ENCODE data around the gene COL25A1. TPM values are rescaled to one million over a fixed set of nuclear protein-coding genes. Genes with fewer than 3 reads are reported as not detected.
A peak's percentile ranks its signal among the peaks of the same experiment; 100 is the strongest.

COL25A1 gene
- total RNA-seq, 2 donors from 2014 or later, result 0.47 TPM; not detected in 1

GRCh38 chr4:108980455-108981239 lies 321.8 kb downstream of the COL25A1 start:
- DNase-seq (no peak), ATAC-seq (no peak)
- H3K27ac Mint-ChIP-seq, result no peak overlapping the region
- no peaks in the 10 kb centered on the region for H3K4me1 Mint-ChIP-seq
- peaks cover 7% of the 10 kb centered on the region for H3K27me3 Mint-ChIP-seq
- no peaks in the 10 kb centered on the region for H3K9me3 ChIP-seq (ENCODE audit: control insufficient read depth, low read length, poor library complexity, severe bottlenecking)
- H3K36me3 Mint-ChIP-seq (ENCODE audit: low read depth), result peaks cover 3% of the 10 kb centered on the region
- no peak overlapping the region for H3K4me3 Mint-ChIP-seq

DNA sequence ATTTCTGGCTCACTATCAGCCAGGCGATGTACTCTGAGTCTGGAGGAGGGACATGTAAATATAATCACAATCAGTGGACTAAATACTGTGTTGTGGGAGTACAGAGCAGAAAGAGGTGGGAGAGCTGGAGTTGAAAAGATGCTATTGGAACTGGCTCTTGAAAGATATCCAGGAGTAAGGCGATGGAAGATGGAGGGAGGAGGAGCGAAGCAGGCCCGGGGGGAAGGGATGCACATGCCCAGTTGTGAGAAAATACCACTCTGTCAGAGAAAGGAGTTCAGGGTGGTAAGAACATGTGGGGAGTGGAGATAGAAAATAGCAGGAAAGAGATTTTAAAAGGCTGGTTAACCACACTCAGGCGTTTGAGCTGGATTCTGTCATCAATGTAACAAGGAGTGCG lies 322.7 kb downstream of the COL25A1 start:
- Mint-ChIP-seq H3K4me3 (no peak overlapping the region), H3K27ac (no peak overlapping the region), H3K36me3 (ENCODE audit: low read depth) (peaks cover 3% of the 10 kb centered on the region), H3K27me3 (peaks cover 7% of the 10 kb centered on the region), H3K4me1 (no peaks in the 10 kb centered on the region)
- no peak for ATAC-seq
- H3K9me3 ChIP-seq (ENCODE audit: control insufficient read depth, low read length, poor library complexity, severe bottlenecking), result no peaks in the 10 kb centered on the region
- no peak for DNase-seq

DNA sequence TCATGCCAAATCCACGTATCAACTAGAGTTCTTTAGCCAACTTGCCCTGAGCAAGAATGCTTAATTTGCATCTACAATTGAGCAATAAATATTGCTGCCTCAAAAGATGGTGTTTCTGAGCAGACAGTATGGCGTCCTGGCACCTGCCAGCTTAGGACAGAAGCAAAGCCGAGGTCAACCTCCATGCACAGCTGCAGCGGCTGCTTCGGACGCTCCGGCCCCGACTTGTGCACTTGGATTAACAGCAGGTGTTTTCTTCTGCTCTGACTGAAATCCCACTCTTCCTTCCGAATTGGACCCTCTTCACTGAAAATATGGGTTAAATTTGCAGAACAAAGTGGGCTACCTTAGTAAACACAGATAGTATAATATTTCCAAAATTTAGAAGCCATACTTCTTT lies 324.4 kb downstream of the COL25A1 start:
- ATAC-seq (no peak), DNase-seq (no peak)
- Mint-ChIP-seq H3K4me1 (peaks cover 2% of the 10 kb centered on the region), H3K36me3 (ENCODE audit: low read depth) (peaks cover 3% of the 10 kb centered on the region), H3K4me3 (no peak overlapping the region), H3K27me3 (peaks cover 7% of the 10 kb centered on the region), H3K27ac (no peak overlapping the region)
- H3K9me3 ChIP-seq (ENCODE audit: control insufficient read depth, low read length, poor library complexity, severe bottlenecking), result no peaks in the 10 kb centered on the region

DNA sequence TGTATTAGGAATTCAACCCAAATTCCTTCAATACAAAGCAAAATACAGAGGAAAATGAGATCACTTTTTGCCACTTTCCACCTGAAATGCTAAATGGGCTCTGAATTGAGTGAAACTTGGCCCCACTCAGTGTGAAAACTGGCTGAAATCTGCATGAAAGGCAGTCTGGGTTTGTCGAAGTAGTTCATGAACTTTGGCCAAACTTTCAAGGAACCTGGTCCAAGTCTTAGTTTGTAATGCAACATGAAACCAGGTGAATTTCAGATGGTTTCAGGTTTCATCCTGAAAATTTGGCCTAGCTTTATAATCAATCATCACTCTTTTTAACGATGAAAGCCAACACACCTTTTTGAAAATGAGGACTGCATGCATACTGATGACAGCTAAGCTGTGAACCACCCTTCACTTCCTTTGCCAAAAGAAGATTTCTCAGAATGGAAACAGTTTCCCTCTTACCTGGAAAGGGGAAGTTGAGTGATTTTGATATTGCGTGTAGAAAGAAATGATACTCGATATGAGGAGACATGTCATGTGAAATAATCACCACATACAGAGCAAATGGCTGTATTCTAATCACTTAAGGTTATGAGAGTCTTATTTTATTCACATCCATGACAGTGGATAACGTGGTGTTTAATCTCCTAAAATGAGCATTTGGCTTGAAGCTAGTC lies 329.7 kb downstream of the COL25A1 start:
- Mint-ChIP-seq H3K4me3 (peak overlapping the region; percentile 8), H3K4me1 (peaks cover 10% of the 10 kb centered on the region), H3K27ac (peak overlapping the region; percentile 2), H3K27me3 (no peaks in the 10 kb centered on the region), H3K36me3 (ENCODE audit: low read depth) (no peaks in the 10 kb centered on the region)
- ATAC-seq (peak; percentile 27), DNase-seq (no peak)
- H3K9me3 ChIP-seq (ENCODE audit: control insufficient read depth, low read length, poor library complexity, severe bottlenecking), result no peaks in the 10 kb centered on the region

DNA sequence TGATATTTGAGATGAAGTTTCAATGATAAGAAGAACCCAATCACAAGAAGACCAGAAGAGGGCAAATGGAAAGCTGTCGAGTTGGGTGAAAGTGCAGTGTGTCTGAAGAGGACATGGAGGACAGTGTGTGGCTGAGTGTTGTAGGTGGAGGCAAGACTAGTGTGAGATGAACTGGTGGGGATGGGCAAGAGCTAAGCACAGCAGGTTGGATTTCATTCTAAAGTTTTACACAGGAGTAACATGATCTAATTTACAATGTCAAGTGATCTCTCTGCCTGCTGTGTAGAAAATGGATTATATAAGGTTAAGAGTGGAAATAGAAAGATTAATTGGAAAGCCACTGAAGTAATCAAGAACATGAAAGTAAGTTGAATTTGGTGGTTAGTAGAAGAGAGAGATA lies 331.0 kb downstream of the COL25A1 start:
- ATAC-seq (no peak), DNase-seq (no peak)
- peak overlapping the region; percentile 5 for H3K4me3 Mint-ChIP-seq
- no peaks in the 10 kb centered on the region for H3K9me3 ChIP-seq (ENCODE audit: control insufficient read depth, low read length, poor library complexity, severe bottlenecking)
- H3K27ac Mint-ChIP-seq, result peak overlapping the region; percentile 1
- no peaks in the 10 kb centered on the region for H3K36me3 Mint-ChIP-seq (ENCODE audit: low read depth)
- peaks cover 10% of the 10 kb centered on the region for H3K4me1 Mint-ChIP-seq
- H3K27me3 Mint-ChIP-seq, result no peaks in the 10 kb centered on the region

GRCh38 chr4:108965472-108966076 lies 336.9 kb downstream of the COL25A1 start:
- Mint-ChIP-seq H3K27me3 (no peaks in the 10 kb centered on the region), H3K4me3 (no peak overlapping the region), H3K4me1 (no peaks in the 10 kb centered on the region), H3K27ac (no peak overlapping the region), H3K36me3 (ENCODE audit: low read depth) (no peaks in the 10 kb centered on the region)
- DNase-seq (no peak), ATAC-seq (no peak)
- H3K9me3 ChIP-seq (ENCODE audit: control insufficient read depth, low read length, poor library complexity, severe bottlenecking), result no peaks in the 10 kb centered on the region

GRCh38 chr4:108965016-108965415 lies 337.4 kb downstream of the COL25A1 start:
- DNase-seq (no peak), ATAC-seq (no peak)
- no peaks in the 10 kb centered on the region for H3K9me3 ChIP-seq (ENCODE audit: control insufficient read depth, low read length, poor library complexity, severe bottlenecking)
- Mint-ChIP-seq H3K27ac (no peak overlapping the region), H3K36me3 (ENCODE audit: low read depth) (no peaks in the 10 kb centered on the region), H3K4me3 (no peak overlapping the region), H3K4me1 (no peaks in the 10 kb centered on the region), H3K27me3 (no peaks in the 10 kb centered on the region)

DNA sequence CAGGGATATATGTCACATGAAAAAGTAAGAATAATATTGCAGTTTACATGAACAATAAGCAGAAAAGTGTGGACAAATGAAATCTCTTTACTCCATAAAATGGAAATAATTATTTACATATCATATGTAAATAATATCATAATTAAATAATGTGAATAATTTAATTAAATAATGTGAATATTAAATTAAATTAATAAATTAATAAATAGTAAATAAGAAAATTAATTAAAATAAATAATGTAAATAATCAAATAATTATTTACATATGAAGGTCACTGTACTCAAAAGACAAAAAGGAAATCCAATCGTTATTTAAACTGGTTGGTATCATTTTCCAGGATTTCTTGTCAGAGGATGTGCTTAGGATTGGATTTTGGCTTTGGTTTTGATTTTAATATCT lies 338.5 kb downstream of the COL25A1 start:
- DNase-seq (no peak), ATAC-seq (no peak)
- H3K9me3 ChIP-seq (ENCODE audit: control insufficient read depth, low read length, poor library complexity, severe bottlenecking), result no peaks in the 10 kb centered on the region
- no peaks in the 10 kb centered on the region for H3K27me3 Mint-ChIP-seq
- H3K4me1 Mint-ChIP-seq, result no peaks in the 10 kb centered on the region
- H3K4me3 Mint-ChIP-seq, result no peak overlapping the region
- no peaks in the 10 kb centered on the region for H3K36me3 Mint-ChIP-seq (ENCODE audit: low read depth)
- no peak overlapping the region for H3K27ac Mint-ChIP-seq

DNA sequence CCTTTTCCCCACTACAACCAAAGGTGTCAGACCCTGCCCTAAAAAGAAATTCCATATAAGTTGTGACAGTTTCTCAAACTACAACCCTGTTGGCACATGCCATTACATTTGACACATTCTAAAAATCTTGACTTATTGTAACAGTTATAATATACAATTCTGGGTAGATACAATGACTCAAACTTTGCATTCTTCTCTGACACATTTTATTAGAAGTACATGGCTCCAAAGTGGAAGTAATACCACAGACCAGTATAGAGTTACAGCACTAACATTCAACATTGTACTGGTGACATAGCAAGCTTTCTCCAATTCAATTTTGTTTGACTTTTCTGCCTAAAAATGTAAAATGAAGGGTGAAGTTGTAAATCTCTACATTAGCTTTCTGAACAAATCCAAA lies 343.0 kb downstream of the COL25A1 start:
- Mint-ChIP-seq H3K4me3 (no peak overlapping the region), H3K27me3 (no peaks in the 10 kb centered on the region), H3K27ac (no peak overlapping the region), H3K36me3 (ENCODE audit: low read depth) (no peaks in the 10 kb centered on the region), H3K4me1 (no peaks in the 10 kb centered on the region)
- no peak for DNase-seq
- ATAC-seq, result no peak
- no peaks in the 10 kb centered on the region for H3K9me3 ChIP-seq (ENCODE audit: control insufficient read depth, low read length, poor library complexity, severe bottlenecking)

GRCh38 chr4:108954880-108955279 lies 347.6 kb downstream of the COL25A1 start:
- H3K27me3 Mint-ChIP-seq, result peaks cover 12% of the 10 kb centered on the region
- H3K27ac Mint-ChIP-seq, result no peak overlapping the region
- no peaks in the 10 kb centered on the region for H3K9me3 ChIP-seq (ENCODE audit: control insufficient read depth, low read length, poor library complexity, severe bottlenecking)
- H3K4me3 Mint-ChIP-seq, result no peak overlapping the region
- no peaks in the 10 kb centered on the region for H3K36me3 Mint-ChIP-seq (ENCODE audit: low read depth)
- H3K4me1 Mint-ChIP-seq, result no peaks in the 10 kb centered on the region
- DNase-seq, result no peak
- ATAC-seq, result no peak

- Mint-ChIP-seq H3K4me3 (no peak overlapping the region), H3K36me3 (ENCODE audit: low read depth) (no peaks in the 10 kb centered on the region), H3K27ac (no peak overlapping the region), H3K27me3 (peaks cover 15% of the 10 kb centered on the region), H3K4me1 (no peaks in the 10 kb centered on the region)
- H3K9me3 ChIP-seq (ENCODE audit: control insufficient read depth, low read length, poor library complexity, severe bottlenecking), result no peaks in the 10 kb centered on the region
- ATAC-seq (no peak), DNase-seq (no peak)
Measured at GRCh38 chr4:108953941-108954340, 348.5 kb downstream of the COL25A1 start.

GRCh38 chr4:108950158-108950915 lies 352.1 kb downstream of the COL25A1 start:
- Mint-ChIP-seq H3K27ac (no peak overlapping the region), H3K27me3 (peaks cover 22% of the 10 kb centered on the region)
- no peak for DNase-seq

DNA sequence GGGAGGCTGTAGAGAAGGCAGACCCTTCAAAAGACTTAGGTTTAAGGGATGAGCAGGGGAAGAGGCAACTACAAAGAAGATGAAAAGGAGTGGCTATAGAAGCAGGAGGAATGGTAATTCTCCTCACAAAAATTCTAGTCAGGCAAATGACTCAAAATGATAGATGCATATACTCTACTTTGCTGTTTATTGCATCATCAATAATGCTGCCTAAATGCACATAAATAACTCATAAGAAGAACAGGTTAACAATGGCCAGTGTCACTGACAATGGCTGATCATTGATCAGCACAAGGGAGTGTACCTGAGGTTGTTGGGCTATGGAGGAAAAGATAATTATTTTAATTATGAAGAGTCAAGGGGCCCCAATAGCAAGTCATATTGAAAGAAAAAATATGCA lies 354.9 kb downstream of the COL25A1 start:
- no peak overlapping the region for H3K27ac Mint-ChIP-seq
- H3K9me3 ChIP-seq (ENCODE audit: control insufficient read depth, low read length, poor library complexity, severe bottlenecking), result no peaks in the 10 kb centered on the region
- H3K36me3 Mint-ChIP-seq (ENCODE audit: low read depth), result no peaks in the 10 kb centered on the region
- DNase-seq (no peak), ATAC-seq (no peak)
- H3K4me1 Mint-ChIP-seq, result no peaks in the 10 kb centered on the region
- peaks cover 22% of the 10 kb centered on the region for H3K27me3 Mint-ChIP-seq
- H3K4me3 Mint-ChIP-seq, result no peak overlapping the region

More at GRCh38 chr4:108950158-108950915, 352.1 kb downstream of the COL25A1 start:
- no peaks in the 10 kb centered on the region for H3K36me3 Mint-ChIP-seq (ENCODE audit: low read depth)
- H3K9me3 ChIP-seq (ENCODE audit: control insufficient read depth, low read length, poor library complexity, severe bottlenecking), result no peaks in the 10 kb centered on the region
- H3K4me3 Mint-ChIP-seq, result no peak overlapping the region
- ATAC-seq, result no peak
- no peaks in the 10 kb centered on the region for H3K4me1 Mint-ChIP-seq
